GM18873 (cell line): ENCODE measurements around the gene SELENOM.

Source experiments
- ATAC-seq: cut with Tn5 transposase; IDR thresholded peaks from one replicate; pipeline ENCODE4 v1.9.1; 2021; ENCODE audit warnings: mild to moderate bottlenecking, moderate library complexity, moderate number of reproducible peaks; ENCODE audit not compliant: unreplicated experiment, low FRiP score

Gene SELENOM

DNA sequence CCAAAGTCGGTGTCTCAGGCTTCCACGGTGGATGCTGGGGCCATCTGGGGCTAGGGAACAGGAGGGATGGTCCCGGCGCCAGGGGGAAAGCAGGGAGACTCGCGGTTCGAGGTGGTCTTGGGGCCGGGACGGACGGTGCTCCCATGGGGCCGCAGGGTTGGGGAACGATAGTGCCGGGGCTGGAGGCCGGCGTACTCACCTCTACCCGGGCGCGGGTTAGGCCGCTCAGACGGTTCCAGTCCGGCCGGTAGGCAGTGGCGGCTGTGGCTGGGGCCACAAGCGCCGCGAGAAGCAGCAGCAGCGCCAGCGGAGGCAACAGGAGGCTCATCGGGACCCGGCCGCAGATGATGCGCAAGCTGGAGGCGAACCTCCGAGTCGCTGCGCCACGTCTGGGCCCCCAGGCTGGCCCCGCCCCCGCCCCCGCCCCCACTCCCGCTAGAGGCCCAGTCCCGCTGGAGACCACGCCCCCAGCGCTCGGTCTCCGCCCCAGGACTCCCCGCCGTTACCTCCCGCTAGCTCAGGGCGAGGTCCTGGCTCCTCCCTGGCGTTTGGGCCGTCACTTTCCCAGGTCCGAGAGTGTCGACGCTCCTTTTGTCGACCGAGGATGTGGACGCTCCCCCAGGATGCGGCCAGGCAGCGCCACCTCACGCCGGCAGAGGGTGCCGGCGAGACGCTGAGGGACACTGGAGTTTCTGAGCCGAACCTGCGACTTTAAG, at the start of gene SELENOM:
Gene SELENOM, minus strand, starts transcription at position 391 of the 716 bp plus-strand sequence. Its CDS starts 63 bp downstream, at position 328.
- peak; percentile 53 for ATAC-seq

- no peak for ATAC-seq
These were observed 48.1 kb upstream of the SELENOM start for GRCh38 chr22:31155422-31155821.

DNA sequence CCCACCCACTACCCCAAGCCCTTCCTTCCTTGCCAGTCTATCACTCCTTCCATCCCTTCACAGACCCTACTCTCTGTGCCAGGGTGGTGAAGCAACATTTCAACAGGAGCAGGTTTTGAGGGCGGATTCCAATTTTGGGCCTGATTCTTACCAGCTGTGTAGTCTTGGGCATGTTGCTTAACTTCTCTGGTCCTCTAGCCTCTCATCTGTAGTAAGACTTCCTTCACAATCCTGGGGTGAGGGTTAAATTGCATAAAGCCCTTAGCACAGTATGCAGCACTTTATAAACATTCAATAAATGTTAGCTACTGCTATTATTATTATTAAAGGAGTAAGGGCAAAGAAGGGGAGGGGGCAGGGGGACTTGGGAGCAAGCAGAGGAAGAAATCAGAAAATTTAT, 47.6 kb upstream of the SELENOM start:
- no peak for ATAC-seq

DNA sequence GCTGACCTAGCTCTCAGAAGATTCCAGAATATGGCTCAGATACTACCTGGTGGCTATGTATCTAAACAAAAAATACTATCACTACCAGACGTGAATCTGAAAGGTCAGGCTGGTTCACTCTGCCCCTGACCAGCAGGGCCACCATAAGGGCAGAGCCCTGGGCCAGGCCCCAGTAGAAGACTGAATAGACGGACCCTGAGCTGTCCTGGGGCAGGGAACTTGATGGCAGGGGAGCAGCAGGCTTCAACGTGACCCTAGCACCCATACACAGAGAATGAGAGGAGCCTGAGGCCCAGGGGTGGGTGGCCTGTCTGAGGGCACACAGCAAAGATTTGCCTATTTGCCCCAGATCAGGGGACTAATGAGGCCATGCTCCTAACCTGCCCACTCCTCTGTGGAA, 46.0 kb upstream of the SELENOM start:
- no peak for ATAC-seq

- ATAC-seq, result no peak
These were observed 44.5 kb upstream of the SELENOM start for GRCh38 chr22:31151872-31152271.

DNA sequence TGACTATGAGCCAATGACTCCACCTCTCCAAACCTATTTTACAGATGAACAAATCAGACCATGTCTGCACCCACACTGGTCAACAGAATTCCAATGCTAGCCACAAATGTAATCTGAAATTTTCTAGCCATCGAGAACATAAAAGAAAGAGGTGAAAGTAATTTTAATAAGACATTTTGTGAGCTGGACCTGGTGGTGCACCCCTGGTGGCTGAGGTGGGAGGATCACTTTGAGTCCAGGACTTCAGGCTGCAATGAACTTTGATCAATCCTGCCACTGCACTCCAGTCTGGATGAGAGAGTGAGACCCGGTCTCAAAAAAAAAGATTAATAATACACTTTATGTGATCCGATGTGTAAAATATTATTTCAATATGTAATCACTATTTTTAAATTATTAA, 43.2 kb upstream of the SELENOM start:
- ATAC-seq, result no peak

DNA sequence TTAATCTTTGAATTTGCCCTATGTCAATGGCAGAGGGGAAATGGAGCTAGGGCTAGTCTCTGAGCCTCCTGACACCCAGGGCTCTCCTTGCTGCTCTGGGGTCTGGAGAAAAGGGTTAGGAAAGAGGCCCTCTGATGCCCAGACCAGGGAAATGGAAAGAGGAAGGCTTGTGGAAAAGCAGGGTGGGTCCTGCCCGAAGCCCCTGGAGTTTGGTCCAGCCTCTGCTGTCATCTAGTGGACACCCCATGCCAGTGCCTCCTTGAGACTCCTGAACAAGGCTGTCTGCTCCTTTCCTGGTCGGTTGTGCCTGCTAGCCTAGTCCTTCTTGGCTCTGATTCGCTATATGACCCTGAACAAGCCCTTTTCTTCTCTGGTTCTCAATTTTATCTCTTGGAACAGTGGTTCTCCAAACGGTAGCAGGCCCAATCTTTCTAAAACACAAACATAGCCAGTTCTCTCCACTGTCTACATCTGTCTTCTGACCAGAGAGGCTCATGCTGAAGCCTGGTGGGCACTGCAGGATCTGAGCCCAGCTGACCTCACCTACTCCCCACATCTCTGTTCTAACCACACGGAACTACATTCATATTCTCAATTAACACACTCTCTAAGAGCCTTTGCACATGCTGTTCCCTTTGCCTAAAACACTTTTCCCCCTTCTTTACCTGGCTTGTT, 41.7 kb upstream of the SELENOM start:
- ATAC-seq, result no peak

DNA sequence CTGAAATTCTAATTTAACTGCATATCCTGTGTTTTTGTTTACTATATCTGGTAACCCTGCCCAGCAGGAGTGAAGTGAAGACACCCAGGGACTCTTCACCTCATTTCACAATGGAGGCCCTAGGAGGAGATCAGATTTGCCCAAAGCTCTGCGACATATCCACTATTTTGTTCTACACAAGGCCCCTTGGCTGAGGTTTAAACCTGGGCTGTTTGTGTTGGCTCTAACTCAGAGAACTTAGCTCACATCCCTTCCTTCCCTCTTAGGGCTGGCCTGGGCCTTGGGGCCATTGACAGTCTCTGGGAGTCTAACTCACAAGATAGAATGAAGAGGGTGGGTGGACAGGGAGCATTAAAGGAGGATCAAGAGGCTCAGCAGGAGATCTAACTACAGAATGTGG, 41.1 kb upstream of the SELENOM start:
- no peak for ATAC-seq

GRCh38 chr22:31144223-31144622, 36.9 kb upstream of the SELENOM start:
- ATAC-seq, result no peak

GRCh38 chr22:31143537-31143936, 36.2 kb upstream of the SELENOM start:
- no peak for ATAC-seq

GRCh38 chr22:31143038-31143437, 35.7 kb upstream of the SELENOM start:
- no peak for ATAC-seq

DNA sequence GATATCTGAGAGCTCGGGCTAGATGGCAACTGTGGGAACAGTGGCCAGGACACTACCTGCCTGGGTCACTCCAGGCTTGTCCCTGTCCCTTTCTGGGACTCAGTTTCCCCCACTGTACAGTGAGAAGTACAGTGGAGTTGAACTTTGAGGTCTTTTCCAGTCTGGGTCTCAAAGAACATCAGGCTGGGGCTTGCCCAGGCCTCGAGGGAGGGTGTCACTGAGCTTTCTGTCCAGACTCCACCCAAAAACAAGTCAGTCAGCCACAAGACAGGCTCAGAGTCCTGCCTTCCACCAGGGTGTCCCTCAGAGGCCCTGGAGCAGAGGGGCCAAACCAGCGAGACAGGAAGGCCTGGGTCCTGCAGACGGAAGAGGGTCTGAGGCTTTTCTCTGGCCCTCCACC, 34.9 kb upstream of the SELENOM start:
- ATAC-seq, result no peak

DNA sequence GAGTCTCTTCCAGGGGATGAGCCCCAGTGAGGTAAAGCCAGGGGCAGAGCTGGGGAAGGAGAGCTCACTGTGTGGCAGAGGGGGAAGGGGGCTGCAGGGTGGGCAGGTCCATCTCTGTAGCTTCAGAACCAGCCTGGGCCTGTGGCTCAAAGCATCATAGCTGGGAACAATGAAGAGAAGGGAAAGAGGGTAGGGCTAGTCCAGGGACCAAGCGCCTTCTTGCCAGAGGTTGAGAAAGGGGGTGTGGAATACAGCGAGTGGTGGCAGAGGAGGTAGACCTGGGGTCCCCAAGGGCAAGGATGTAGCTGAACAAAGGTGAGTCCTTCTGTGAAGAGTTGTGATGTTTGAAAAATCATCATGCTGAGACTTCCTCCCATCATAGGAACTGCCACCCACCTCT, 34.2 kb upstream of the SELENOM start:
- no peak for ATAC-seq

- ATAC-seq, result no peak
These were observed 33.4 kb upstream of the SELENOM start for GRCh38 chr22:31140746-31141145.

DNA sequence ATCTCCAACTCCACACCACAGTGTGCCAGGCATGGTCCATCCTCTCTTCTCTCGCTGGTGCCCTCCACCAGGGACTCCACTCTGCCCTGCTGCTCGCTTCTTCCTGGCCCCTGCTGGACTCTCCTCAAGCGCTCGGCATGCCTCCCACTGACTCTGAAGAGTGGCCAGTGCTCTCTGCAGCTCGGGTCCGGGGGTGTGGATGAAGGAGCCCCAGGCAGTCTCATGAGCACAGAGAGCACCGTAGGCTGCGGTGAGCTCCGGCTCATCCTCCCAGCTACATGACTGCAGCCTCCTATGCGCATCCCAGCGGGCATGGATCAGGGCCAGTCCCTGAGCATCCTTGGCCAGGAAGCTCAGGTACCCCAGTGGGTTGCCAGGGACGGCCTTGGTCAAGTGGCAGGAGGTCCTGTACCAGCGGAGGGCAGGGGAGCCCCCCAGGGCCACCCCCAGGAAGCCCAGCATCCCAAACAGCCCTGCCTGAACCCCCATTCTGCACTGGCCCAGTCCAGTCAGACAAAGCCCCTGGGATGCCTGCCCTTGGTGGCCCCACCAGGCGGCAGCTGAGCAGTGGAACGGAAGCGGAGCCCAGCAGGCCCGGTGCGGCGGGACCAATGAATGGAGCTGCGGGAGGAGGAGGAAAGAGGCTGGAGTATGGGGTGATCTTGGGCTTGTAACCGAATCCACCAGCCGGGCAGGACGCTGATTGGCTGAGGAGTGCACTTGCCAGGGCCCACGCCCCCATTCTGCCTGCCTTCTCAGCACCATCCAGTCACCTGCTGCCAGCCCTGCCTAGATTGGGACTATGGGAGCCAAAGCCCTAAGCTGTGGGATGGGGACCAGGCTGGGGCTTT, 32.7 kb upstream of the SELENOM start, which contains the start of gene PLA2G3:
Gene PLA2G3, minus strand, starts transcription at position 643 of the 851 bp plus-strand sequence. Its CDS starts 154 bp downstream, at position 489.
- ATAC-seq, result no peak

DNA sequence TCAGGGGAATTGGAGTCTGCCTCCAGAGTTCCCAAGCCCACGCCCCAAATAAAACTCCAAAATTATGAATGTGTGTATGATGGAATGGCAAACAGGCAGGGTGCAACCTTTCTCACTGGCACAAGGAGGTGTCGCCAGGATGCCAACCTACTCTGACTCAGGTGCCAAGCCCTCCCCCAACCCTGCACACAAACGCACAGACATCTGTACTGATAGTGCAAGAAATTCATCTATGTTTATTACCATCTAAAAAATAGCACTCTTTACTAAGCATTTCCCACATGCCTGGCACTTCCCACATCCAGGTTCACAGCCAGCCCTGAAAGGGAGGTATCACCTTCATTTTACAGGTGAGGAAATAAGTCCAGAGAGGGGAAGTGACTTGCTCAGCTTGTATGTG, 31.7 kb upstream of the SELENOM start:
- ATAC-seq, result no peak

- no peak for ATAC-seq
These were observed 30.8 kb upstream of the SELENOM start for GRCh38 chr22:31138126-31138525.

- ATAC-seq, result no peak
These were observed 30.4 kb upstream of the SELENOM start for GRCh38 chr22:31137721-31138120.

- no peak for ATAC-seq
These were observed 29.3 kb upstream of the SELENOM start for GRCh38 chr22:31136711-31137110.

DNA sequence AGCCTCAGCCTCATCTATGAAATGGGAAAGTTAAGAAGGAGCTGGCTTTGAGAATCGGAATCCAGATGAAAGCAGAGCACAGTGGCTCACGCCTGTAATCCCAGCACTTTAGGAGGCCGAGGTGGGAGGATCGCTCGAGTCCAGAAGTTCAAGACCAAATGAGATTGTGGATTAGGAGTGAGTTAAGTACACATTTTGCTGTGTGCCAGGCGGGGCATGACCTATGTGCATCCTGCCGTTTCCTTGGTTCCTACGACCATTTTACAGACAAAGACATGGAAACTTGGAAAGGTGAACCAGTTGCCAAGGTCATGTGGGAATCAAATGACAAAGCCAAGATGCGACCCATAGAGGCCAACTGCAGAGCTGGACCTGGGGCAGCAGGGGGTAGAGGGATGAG, 28.8 kb upstream of the SELENOM start:
- ATAC-seq, result no peak

DNA sequence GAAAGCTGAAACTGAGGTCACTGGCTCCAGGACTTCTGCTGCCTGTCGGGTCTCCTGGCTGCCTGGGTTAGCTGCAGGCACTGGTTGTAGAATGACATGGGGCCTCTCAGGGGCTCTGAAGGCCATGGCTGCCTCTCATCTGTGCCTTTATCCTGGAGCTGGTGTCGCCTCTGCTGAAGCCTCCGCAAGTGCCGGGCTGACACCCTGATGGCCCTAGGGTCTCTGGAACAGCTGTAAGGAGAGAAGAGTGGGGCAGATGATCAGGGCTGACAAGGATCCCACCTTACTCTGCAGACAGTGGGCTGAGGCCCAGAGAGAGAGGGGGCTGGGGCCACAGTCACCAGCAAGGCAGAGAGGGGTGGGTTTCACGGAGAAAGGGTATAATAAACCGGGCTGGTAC, 28.3 kb upstream of the SELENOM start:
- ATAC-seq, result no peak
